Endodermal cell (in vitro differentiated cells): ENCODE measurements around the gene TULP1. TPM values are rescaled to one million over a fixed set of nuclear protein-coding genes. Genes with fewer than 3 reads are reported as not detected.
"Not testable (repeated sequence)": the region's sequence is repeated elsewhere in the genome, so short reads cannot be mapped to it uniquely, and the experiment has no call there.

ENCODE experiments used
- DNase-seq: peaks from one replicate; pipeline ENCODE4 v3.0.0-alpha.2; 2017
- H3K27ac ChIP-seq: 2 replicates; pipeline ENCODE4 v1.5.1; 2013; ENCODE audit warnings: mild to moderate bottlenecking, low read depth, low read length, moderate library complexity
- H3K27me3 ChIP-seq: 2 replicates; pipeline ENCODE4 v1.6.1; 2013; ENCODE audit warnings: mild to moderate bottlenecking, low read length, moderate library complexity; ENCODE audit not compliant: insufficient read depth, control insufficient read depth, poor library complexity, severe bottlenecking
- H3K36me3 ChIP-seq: 2 replicates; pipeline ENCODE4 v1.7.0; 2013; ENCODE audit warnings: mild to moderate bottlenecking, low read length, moderate library complexity; ENCODE audit not compliant: control insufficient read depth, insufficient read depth
- H3K4me1 ChIP-seq: one replicate; pipeline ENCODE4 v1.7.0; 2013; ENCODE audit warnings: low read length; ENCODE audit not compliant: control insufficient read depth, insufficient read depth
- H3K4me3 ChIP-seq: 2 replicates; pipeline ENCODE4 v1.5.1; 2013; ENCODE audit warnings: mild to moderate bottlenecking, low read length, moderate library complexity
- H3K9ac ChIP-seq: 2 replicates; pipeline ENCODE4 v1.6.1; 2013; ENCODE audit warnings: mild to moderate bottlenecking, low read length, moderate library complexity; ENCODE audit not compliant: poor library complexity, severe bottlenecking; ENCODE audit errors: extremely low read depth
- H3K9me3 ChIP-seq: 2 replicates; pipeline ENCODE4 v1.6.1; 2013; ENCODE audit warnings: mild to moderate bottlenecking, low read length, moderate library complexity; ENCODE audit not compliant: control insufficient read depth
- H3K27ac Mint-ChIP-seq: 2 replicates; pipeline ENCODE4 v1.8.0; 2020; ENCODE audit warnings: mixed read lengths
- H3K27me3 Mint-ChIP-seq: 2 replicates; pipeline ENCODE4 v1.8.0; 2021; ENCODE audit warnings: mild to moderate bottlenecking, mixed read lengths; ENCODE audit not compliant: insufficient read depth
- H3K36me3 Mint-ChIP-seq: 2 replicates; pipeline ENCODE4 v1.8.0; 2020; ENCODE audit warnings: low read depth, mixed read lengths
- H3K4me1 Mint-ChIP-seq: 2 replicates; pipeline ENCODE4 v1.8.0; 2020; ENCODE audit warnings: mixed read lengths
- H3K4me3 Mint-ChIP-seq: 2 replicates; pipeline ENCODE4 v1.8.0; 2020; ENCODE audit warnings: mild to moderate bottlenecking, moderate library complexity, mixed read lengths
- H3K9me3 Mint-ChIP-seq: 2 replicates; pipeline ENCODE4 v1.8.0; 2020; ENCODE audit warnings: mild to moderate bottlenecking, mixed read lengths
- WGBS, 2 experiments: methylation state at CpG; one replicate each; pipeline versions ENCODE4 v1.1.5 to v1.1.7; 2013; ENCODE audit warnings: missing lambda C conversion rate in 2 of 2, mixed read lengths in 1 of 2; ENCODE audit not compliant: insufficient coverage in 1 of 2, insufficient read length in 1 of 2; 5-methylcytosine and 5-hydroxymethylcytosine counted together
- total RNA-seq, 2 donors: library from RNA; stranded (reverse); fragmentation: NEBNext Ultra II Directional in 1 of 2; extraction: Animal tissue kit (Norgen Biotek cat#: 25700) in 1 of 2; gene quantifications; 2 replicates in 1 of 2; 3 replicates in 1 of 2; pipeline ENCODE4 v1.2.1, GENCODE V29; 2021
- TF ChIP-seq, protein P1 (sequence below): fragments of 200-600 bp; sonication (generic); conservative IDR thresholded peaks from 2 replicates; pipeline ENCODE4 v1.5.0; 2021; ENCODE audit warnings: antibody characterized with exemption, mild to moderate bottlenecking

Gene TULP1
- total RNA-seq, 2 donors from 2014 or later = 0.29 to 4.0 TPM

- no peaks in the 10 kb centered on the region for H3K27me3 ChIP-seq
- TF ChIP-seq, protein P1, sequence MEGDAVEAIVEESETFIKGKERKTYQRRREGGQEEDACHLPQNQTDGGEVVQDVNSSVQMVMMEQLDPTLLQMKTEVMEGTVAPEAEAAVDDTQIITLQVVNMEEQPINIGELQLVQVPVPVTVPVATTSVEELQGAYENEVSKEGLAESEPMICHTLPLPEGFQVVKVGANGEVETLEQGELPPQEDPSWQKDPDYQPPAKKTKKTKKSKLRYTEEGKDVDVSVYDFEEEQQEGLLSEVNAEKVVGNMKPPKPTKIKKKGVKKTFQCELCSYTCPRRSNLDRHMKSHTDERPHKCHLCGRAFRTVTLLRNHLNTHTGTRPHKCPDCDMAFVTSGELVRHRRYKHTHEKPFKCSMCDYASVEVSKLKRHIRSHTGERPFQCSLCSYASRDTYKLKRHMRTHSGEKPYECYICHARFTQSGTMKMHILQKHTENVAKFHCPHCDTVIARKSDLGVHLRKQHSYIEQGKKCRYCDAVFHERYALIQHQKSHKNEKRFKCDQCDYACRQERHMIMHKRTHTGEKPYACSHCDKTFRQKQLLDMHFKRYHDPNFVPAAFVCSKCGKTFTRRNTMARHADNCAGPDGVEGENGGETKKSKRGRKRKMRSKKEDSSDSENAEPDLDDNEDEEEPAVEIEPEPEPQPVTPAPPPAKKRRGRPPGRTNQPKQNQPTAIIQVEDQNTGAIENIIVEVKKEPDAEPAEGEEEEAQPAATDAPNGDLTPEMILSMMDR = no peak
- no peaks in the 10 kb centered on the region for H3K9me3 ChIP-seq
- no peak overlapping the region for H3K4me3 ChIP-seq
- Mint-ChIP-seq H3K27me3 (peaks cover 2% of the 10 kb centered on the region), H3K27ac (no peak overlapping the region), H3K4me1 (peaks cover 2% of the 10 kb centered on the region), H3K9me3 (no peaks in the 10 kb centered on the region), H3K36me3 (no peaks in the 10 kb centered on the region), H3K4me3 (no peak overlapping the region)
- no peak overlapping the region for H3K27ac ChIP-seq
- no peaks in the 10 kb centered on the region for H3K36me3 ChIP-seq
- DNase-seq = no peak
- no peak overlapping the region for H3K9ac ChIP-seq
- WGBS, 2 experiments = 93% methylated on average over 4 of the region's 4 CpGs; no CpG with 5 or more reads in 1 of the 2 experiments
- H3K4me1 ChIP-seq = no peaks in the 10 kb centered on the region
Measured at GRCh38 chr6:35521235-35521634, 8.5 kb upstream of the TULP1 start.

DNA sequence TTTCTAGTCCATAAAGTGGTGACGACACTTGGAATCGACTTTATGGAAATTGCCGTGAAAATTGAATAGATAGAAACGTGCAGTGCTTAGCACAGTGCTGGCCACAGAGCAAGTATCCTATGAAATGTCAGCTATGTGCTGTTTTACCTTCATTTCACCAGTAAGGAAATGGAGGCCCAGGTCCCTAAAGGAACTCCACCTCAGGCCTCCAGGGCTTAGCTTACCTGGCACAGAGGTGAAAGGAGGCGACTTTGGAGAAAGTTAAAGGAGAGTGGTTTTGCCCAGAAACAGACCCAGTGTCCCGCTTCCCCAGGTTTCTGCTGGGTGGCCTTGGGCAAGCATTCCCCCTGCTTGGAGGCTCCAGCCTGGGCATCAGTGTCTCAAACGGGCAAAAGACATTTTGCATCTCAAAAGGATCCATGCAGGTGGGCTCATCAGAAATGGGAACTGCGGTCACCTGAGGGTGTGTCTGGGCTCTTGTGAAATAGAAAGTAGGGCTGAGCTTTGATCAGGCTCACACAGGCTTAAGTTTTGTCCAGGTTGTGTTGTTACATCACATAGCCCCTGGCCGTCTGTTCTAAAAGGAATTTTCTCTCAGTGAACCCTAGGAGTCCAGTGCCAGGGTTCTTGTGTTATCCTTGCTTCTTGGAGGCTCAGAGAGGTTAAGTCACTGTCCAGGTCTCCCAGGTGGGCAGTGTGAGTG is 6.8 kb upstream of the TULP1 start:
- no peaks in the 10 kb centered on the region for H3K4me1 ChIP-seq
- WGBS, 2 experiments = 88 to 97% methylated on average over 6 to 9 of the region's 9 CpGs
- H3K36me3 ChIP-seq = no peaks in the 10 kb centered on the region
- Mint-ChIP-seq H3K4me1 (peaks cover 2% of the 10 kb centered on the region), H3K27me3 (peaks cover 2% of the 10 kb centered on the region), H3K4me3 (no peak overlapping the region), H3K36me3 (no peaks in the 10 kb centered on the region), H3K9me3 (no peaks in the 10 kb centered on the region), H3K27ac (no peak overlapping the region)
- no peak overlapping the region for H3K27ac ChIP-seq
- H3K4me3 ChIP-seq = no peak overlapping the region
- no peaks in the 10 kb centered on the region for H3K9me3 ChIP-seq
- H3K27me3 ChIP-seq = no peaks in the 10 kb centered on the region
- no peak overlapping the region for H3K9ac ChIP-seq
- TF ChIP-seq, protein P1 = no peak
- no peak for DNase-seq

GRCh38 chr6:35518566-35519312 is 6.0 kb upstream of the TULP1 start:
- Histone ChIP-seq H3K27me3 (no peaks in the 10 kb centered on the region), H3K4me3 (no peak overlapping the region), H3K9ac (no peak overlapping the region), H3K27ac (no peak overlapping the region), H3K36me3 (no peaks in the 10 kb centered on the region), H3K4me1 (no peaks in the 10 kb centered on the region), H3K9me3 (no peaks in the 10 kb centered on the region)
- H3K36me3 Mint-ChIP-seq = no peaks in the 10 kb centered on the region
- no peak for DNase-seq
- no peaks in the 10 kb centered on the region for H3K9me3 Mint-ChIP-seq
- TF ChIP-seq, protein P1 = no peak
- H3K27me3 Mint-ChIP-seq = peaks cover 2% of the 10 kb centered on the region
- H3K4me1 Mint-ChIP-seq = peaks cover 2% of the 10 kb centered on the region
- H3K27ac Mint-ChIP-seq = no peak overlapping the region
- H3K4me3 Mint-ChIP-seq = no peak overlapping the region
- 89 to 96% methylated on average over 6 of the region's 6 CpGs for WGBS, 2 experiments

DNA sequence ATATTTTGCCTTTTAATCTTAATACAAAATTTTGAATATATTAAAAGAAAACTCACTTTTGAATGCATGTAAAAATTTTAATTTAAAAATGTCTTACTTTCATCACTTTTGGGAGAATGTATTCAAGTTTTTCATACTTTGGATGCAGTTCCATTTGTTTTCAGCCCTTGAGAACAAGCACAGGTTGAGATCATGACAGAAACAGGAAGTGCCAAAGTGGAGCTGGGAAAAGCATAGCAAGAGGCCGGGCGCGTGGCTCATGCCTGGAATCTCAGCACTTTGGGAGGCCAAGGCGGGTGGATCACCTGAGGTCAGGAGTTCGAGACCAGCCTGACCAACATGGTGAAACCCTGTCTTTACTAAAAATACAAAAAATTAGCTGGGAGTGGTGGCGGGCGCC is 5.3 kb upstream of the TULP1 start:
- H3K27me3 ChIP-seq, H3K36me3 Mint-ChIP-seq, H3K27ac ChIP-seq, H3K27ac Mint-ChIP-seq, H3K9me3 ChIP-seq, H3K4me1 ChIP-seq, H3K27me3 Mint-ChIP-seq, H3K36me3 ChIP-seq, DNase-seq, H3K4me1 Mint-ChIP-seq, H3K9me3 Mint-ChIP-seq, H3K4me3 ChIP-seq, H3K4me3 Mint-ChIP-seq, H3K9ac ChIP-seq: not testable (repeated sequence)
- 78 to 92% methylated on average over 6 to 7 of the region's 7 CpGs for WGBS, 2 experiments
